Left ventricle myocardium inferior (tissue), 1 donor: Measurements from ENCODE around the gene TTLL3. TPM values are rescaled to one million over a fixed set of nuclear protein-coding genes. Genes with fewer than 3 reads are reported as not detected.
"Not testable (repeated sequence)": the region's sequence is repeated elsewhere in the genome, so short reads cannot be mapped to it uniquely, and the experiment has no call there.

Experiments used
- DNase-seq: peaks from one replicate; pipeline ENCODE4 v3.0.0-alpha.2; 2020
- H3K27ac ChIP-seq: fragments of 200-600 bp; replicated peaks from 2 replicates; pipeline ENCODE4 v1.8.0; 2021
- H3K27me3 ChIP-seq: fragments of 200-600 bp; 2 replicates; pipeline ENCODE4 v1.8.0; 2021; ENCODE audit warnings: low read depth
- H3K36me3 ChIP-seq: fragments of 200-600 bp; 2 replicates; pipeline ENCODE4 v1.8.0; 2021
- H3K4me1 ChIP-seq: fragments of 200-600 bp; 2 replicates; pipeline ENCODE4 v1.8.0; 2021
- H3K4me3 ChIP-seq: fragments of 200-600 bp; 2 replicates; pipeline ENCODE4 v1.8.0; 2021; ENCODE audit warnings: mild to moderate bottlenecking, moderate library complexity
- H3K9me3 ChIP-seq: fragments of 200-600 bp; replicated peaks from 2 replicates; pipeline ENCODE4 v1.8.0; 2021
- CTCF ChIP-seq: fragments of 200-600 bp; IDR thresholded peaks from 2 replicates; pipeline ENCODE4 v1.8.0; 2021; ENCODE audit warnings: antibody characterized with exemption, mild to moderate bottlenecking, borderline replicate concordance
- intact Hi-C: fragments of 100-400 bp; cut with micrococcal nuclease; formaldehyde crosslinking; loops from one replicate; pipeline ENCODE4 v1.11.0; 2022
- total RNA-seq: library from RNA; stranded (reverse); fragmentation: NEBNext Ultra II Directional; extraction: Animal tissue kit (Norgen Biotek cat#: 25700); gene quantifications from one replicate; pipeline ENCODE4 v1.2.1, GENCODE V29; 2021
- donor health status: DM: no; HTN: yes; CAD: no; lungs with severe emphysema.

Gene TTLL3
- total RNA-seq, 1 donor from 2014 or later: 10.2 TPM

- TF ChIP-seq CTCF: no peak
- intact Hi-C loops: no loop called here
- Histone ChIP-seq H3K4me1 (no peaks in the 10 kb centered on the region), H3K9me3 (no peaks in the 10 kb centered on the region), H3K27me3 (no peaks in the 10 kb centered on the region), H3K36me3 (no peaks in the 10 kb centered on the region), H3K4me3 (no peak overlapping the region), H3K27ac (no peak overlapping the region)
- DNase-seq: no peak
Measured at GRCh38 chr3:9870978-9871377, 60.9 kb downstream of the TTLL3 start.

GRCh38 chr3:9872067-9872466 lies 62.0 kb downstream of the TTLL3 start:
- H3K4me3 ChIP-seq, H3K27ac ChIP-seq, H3K9me3 ChIP-seq, H3K4me1 ChIP-seq, DNase-seq, H3K27me3 ChIP-seq, intact Hi-C loops, H3K36me3 ChIP-seq: not testable (repeated sequence)

- Histone ChIP-seq H3K27ac (no peak overlapping the region), H3K9me3 (no peaks in the 10 kb centered on the region)
Measured at GRCh38 chr3:9875448-9875847, 65.4 kb downstream of the TTLL3 start.

GRCh38 chr3:9876255-9876654 lies 66.2 kb downstream of the TTLL3 start:
- DNase-seq, H3K9me3 ChIP-seq, H3K4me3 ChIP-seq, H3K36me3 ChIP-seq, H3K27me3 ChIP-seq, intact Hi-C loops, H3K27ac ChIP-seq, H3K4me1 ChIP-seq: not testable (repeated sequence)

More at GRCh38 chr3:9875448-9875847, 65.4 kb downstream of the TTLL3 start:
- intact Hi-C loops: no loop called here
- Histone ChIP-seq H3K36me3 (no peaks in the 10 kb centered on the region), H3K4me1 (no peaks in the 10 kb centered on the region), H3K27me3 (no peaks in the 10 kb centered on the region), H3K4me3 (no peak overlapping the region)
- TF ChIP-seq CTCF: no peak
- no peak for DNase-seq

GRCh38 chr3:9876991-9877390 lies 66.9 kb downstream of the TTLL3 start:
- no peaks in the 10 kb centered on the region for H3K9me3 ChIP-seq
- intact Hi-C loops: no loop called here
- DNase-seq: no peak
- H3K4me3 ChIP-seq: no peak overlapping the region
- no peak for TF ChIP-seq CTCF
- H3K27ac ChIP-seq: no peak overlapping the region
- no peaks in the 10 kb centered on the region for H3K4me1 ChIP-seq
- no peaks in the 10 kb centered on the region for H3K36me3 ChIP-seq
- H3K27me3 ChIP-seq: no peaks in the 10 kb centered on the region

- intact Hi-C loops: no loop called here
- no peaks in the 10 kb centered on the region for H3K36me3 ChIP-seq
- DNase-seq: no peak
- no peaks in the 10 kb centered on the region for H3K9me3 ChIP-seq
- no peaks in the 10 kb centered on the region for H3K27me3 ChIP-seq
- no peak overlapping the region for H3K4me3 ChIP-seq
- no peak overlapping the region for H3K27ac ChIP-seq
- TF ChIP-seq CTCF: no peak
- H3K4me1 ChIP-seq: no peaks in the 10 kb centered on the region
Measured at GRCh38 chr3:9878700-9879099, 68.6 kb downstream of the TTLL3 start.
